HepG2 (cell line): Measurements from ENCODE around the gene HOXC10. TPM values are rescaled to one million over a fixed set of nuclear protein-coding genes. Genes with fewer than 3 reads are reported as not detected.

ENCODE experiments used
- CBX2 ChIP-seq, 2 experiments: fragments of 200-600 bp in 1 of 2; sonication (generic); formaldehyde crosslinking in 1 of 2; IDR thresholded peaks; 2 replicates each; pipeline versions ENCODE4 v1.7.0 to v1.8.1; 2018 to 2022; ENCODE audit warnings: low read depth in 2 of 2, low read length in 1 of 2, mild to moderate bottlenecking in 1 of 2, missing genetic modification reagents in 1 of 2
- DDIT3 ChIP-seq: sonication (generic); formaldehyde crosslinking; IDR thresholded peaks from 2 replicates; pipeline ENCODE4 v1.4.0; 2020; ENCODE audit warnings: mild to moderate bottlenecking, missing genetic modification reagents
- DZIP1 ChIP-seq: sonication (generic); formaldehyde crosslinking; IDR thresholded peaks from 2 replicates; pipeline ENCODE4 v1.5.0; 2020; ENCODE audit warnings: mild to moderate bottlenecking, missing genetic modification reagents
- FOXA3 ChIP-seq: IDR thresholded peaks from 2 replicates; pipeline ENCODE4 v1.6.1; 2016; ENCODE audit warnings: missing genetic modification reagents, missing compliant biosample characterization
- HDAC1 ChIP-seq: sonication (generic); formaldehyde crosslinking; IDR thresholded peaks from 2 replicates; pipeline ENCODE4 v1.5.1; 2020; ENCODE audit warnings: mild to moderate bottlenecking, missing genetic modification reagents
- MED1 ChIP-seq: sonication (generic); formaldehyde crosslinking; IDR thresholded peaks from 2 replicates; pipeline ENCODE4 v1.4.0; 2020; ENCODE audit warnings: missing genetic modification reagents
- MTA1 ChIP-seq: sonication (generic); formaldehyde crosslinking; IDR thresholded peaks from 2 replicates; pipeline ENCODE4 v1.4.0; 2020; ENCODE audit warnings: missing genetic modification reagents, mild to moderate bottlenecking, borderline replicate concordance
- NFKBIZ ChIP-seq: IDR thresholded peaks from 2 replicates; pipeline ENCODE4 v1.6.1; 2018; ENCODE audit warnings: missing genetic modification reagents, missing compliant biosample characterization
- RBFOX2 ChIP-seq: fragments of 200-400 bp; formaldehyde crosslinking; IDR thresholded peaks from 2 replicates; pipeline ENCODE4 v1.6.1; 2017; ENCODE audit warnings: low read depth, mild to moderate bottlenecking, low read length
- RBM39 ChIP-seq: fragments of 200-400 bp; formaldehyde crosslinking; IDR thresholded peaks from one replicate; pipeline ENCODE4 v1.6.1; 2018; ENCODE audit warnings: antibody characterized with exemption, mild to moderate bottlenecking, low read depth, low read length; ENCODE audit not compliant: poor library complexity, severe bottlenecking
- SAP130 ChIP-seq: IDR thresholded peaks from 2 replicates; pipeline ENCODE4 v1.6.1; 2016; ENCODE audit warnings: low read depth
- TBX2 ChIP-seq: sonication (generic); formaldehyde crosslinking; IDR thresholded peaks from 2 replicates; pipeline ENCODE4 v1.5.0; 2020; ENCODE audit warnings: missing genetic modification reagents, mild to moderate bottlenecking, borderline replicate concordance
- ZNF263 ChIP-seq: sonication (generic); formaldehyde crosslinking; IDR thresholded peaks from 2 replicates; pipeline ENCODE4 v1.4.0; 2020; ENCODE audit warnings: missing genetic modification reagents
- ZNF496 ChIP-seq: sonication (generic); formaldehyde crosslinking; IDR thresholded peaks from 2 replicates; pipeline ENCODE4 v1.8.1; 2023; ENCODE audit warnings: mild to moderate bottlenecking, moderate library complexity, missing genetic modification reagents; ENCODE audit not compliant: insufficient replicate concordance
- ZNF501 ChIP-seq: sonication (generic); formaldehyde crosslinking; IDR thresholded peaks from 2 replicates; pipeline ENCODE4 v1.5.1; 2020; ENCODE audit warnings: mild to moderate bottlenecking, moderate library complexity, missing genetic modification reagents
- ZNF75D ChIP-seq: sonication (generic); formaldehyde crosslinking; IDR thresholded peaks from 2 replicates; pipeline ENCODE4 v1.8.1; 2023; ENCODE audit warnings: missing genetic modification reagents, mild to moderate bottlenecking, borderline replicate concordance
- ZNF768 ChIP-seq: sonication (generic); formaldehyde crosslinking; IDR thresholded peaks from 2 replicates; pipeline ENCODE4 v1.4.0; 2020; ENCODE audit warnings: missing genetic modification reagents
- ZNF777 ChIP-seq: sonication (generic); formaldehyde crosslinking; IDR thresholded peaks from 2 replicates; pipeline ENCODE4 v1.4.0; 2020; ENCODE audit warnings: missing genetic modification reagents
- polyA plus RNA-seq, 8 experiments: library from polyadenylated mRNA; depleted of rRNA in 3 of 8; stranded (reverse) in 7 of 8; unstranded in 1 of 8; fragments of >200 nt; fragmentation: Illumina TruSeq in 4 of 8; extraction: Trizol in 4 of 8; gene quantifications; 2 replicates each; pipeline versions ENCODE4 v1.2.1 to v1.2.3, GENCODE V29; 2011 to 2016; ENCODE audit warnings: low read depth in 4 of 8, missing spikeins in 1 of 8, mixed read lengths in 1 of 8; ENCODE audit not compliant: insufficient read depth in 1 of 8
- total RNA-seq, 5 experiments: library from RNA; depleted of rRNA; stranded (reverse); fragments of >200 nt; fragmentation: Illumina TruSeq; extraction: Trizol; gene quantifications; 2 replicates each; pipeline ENCODE4 v1.2.3, GENCODE V29; 2016; ENCODE audit warnings: low read depth in 1 of 5
- TF ChIP-seq, protein P1 (sequence below): sonication (generic); formaldehyde crosslinking; IDR thresholded peaks from 2 replicates; pipeline ENCODE4 v1.8.0; 2022; ENCODE audit warnings: mild to moderate bottlenecking, missing genetic modification reagents, borderline replicate concordance
- TF ChIP-seq, protein P2 (sequence below): IDR thresholded peaks from 2 replicates; pipeline ENCODE4 v1.6.1; 2012; ENCODE audit warnings: inconsistent platforms
- TF ChIP-seq, protein P3 (sequence below): sonication (generic); formaldehyde crosslinking; IDR thresholded peaks from 2 replicates; pipeline ENCODE4 v1.8.0; 2022; ENCODE audit warnings: low read depth, missing genetic modification reagents

HOXC10 gene
- total and polyA plus RNA-seq, 2 of the 13 experiments (the other 11 are each of a cell fraction or from before 2014, with no cell fraction given) = not detected

DNA sequence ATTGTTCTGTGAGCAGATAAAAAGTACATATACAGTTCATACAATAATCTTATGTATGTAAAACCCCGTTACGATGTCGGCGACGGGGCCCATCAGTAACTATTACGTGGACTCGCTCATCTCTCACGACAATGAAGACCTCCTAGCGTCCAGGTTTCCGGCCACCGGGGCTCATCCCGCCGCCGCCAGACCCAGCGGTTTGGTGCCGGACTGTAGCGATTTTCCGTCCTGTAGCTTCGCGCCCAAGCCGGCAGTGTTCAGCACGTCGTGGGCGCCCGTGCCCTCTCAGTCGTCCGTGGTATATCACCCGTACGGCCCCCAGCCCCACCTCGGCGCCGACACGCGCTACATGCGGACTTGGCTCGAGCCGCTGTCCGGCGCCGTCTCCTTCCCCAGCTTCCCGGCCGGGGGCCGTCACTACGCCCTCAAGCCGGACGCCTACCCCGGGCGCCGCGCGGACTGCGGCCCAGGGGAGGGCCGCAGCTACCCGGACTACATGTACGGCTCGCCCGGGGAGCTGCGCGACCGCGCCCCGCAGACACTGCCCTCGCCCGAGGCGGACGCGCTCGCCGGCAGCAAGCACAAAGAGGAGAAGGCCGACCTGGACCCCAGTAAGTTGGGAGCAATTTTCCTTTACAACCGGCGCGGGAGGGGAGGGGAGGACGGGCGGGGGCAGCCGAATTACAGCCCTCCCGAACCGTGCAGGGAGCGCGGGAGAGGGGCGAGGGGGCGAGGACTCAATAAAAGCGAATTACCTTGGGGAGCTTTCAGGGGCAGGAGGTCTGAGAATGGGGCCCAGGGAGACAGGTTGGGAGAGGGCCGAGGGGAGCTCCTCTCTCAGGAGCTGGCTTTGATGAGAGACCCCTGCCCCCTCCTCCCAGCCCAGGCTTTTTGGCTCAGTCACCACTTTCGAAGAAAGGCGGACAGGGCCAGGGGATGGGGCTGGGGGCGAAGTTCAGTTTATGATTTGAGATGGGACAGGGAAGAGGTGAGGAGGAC is 15.5 kb downstream of the HOXC10 start, which contains the start of gene HOXC9 (continued):
- TF ChIP-seq DZIP1 (CRISPR knock-in tag) (no peak), ZNF263 (CRISPR knock-in tag) (0 out of 2 replicates have a peak, but pooled peaks have one; percentile 22), MED1 (CRISPR knock-in tag) (0 out of 2 replicates have a peak, but pooled peaks have one; percentile 20), HDAC1 (CRISPR knock-in tag) (peak; percentile 35; the same call in 1 of the 2 replicates), ZNF496 (CRISPR knock-in tag) (no peak), MTA1 (peak; percentile 47; the same call in 1 of the 2 replicates), ZNF777 (CRISPR knock-in tag) (peak; percentile 77), RBM39 (no peak), ZNF501 (CRISPR knock-in tag) (peak; percentile 35; the same call in 1 of the 2 replicates), ZNF768 (CRISPR knock-in tag) (peak; percentile 24; the same call in 1 of the 2 replicates), TBX2 (peak; percentile 28; the same call in 1 of the 2 replicates), DDIT3 (no peak), FOXA3 (CRISPR knock-in tag) (no peak), SAP130 (no peak), CBX2 (IDR thresholded peaks at IDR 0.05; ENCODE audit: low read depth, low read length) (0 out of 2 replicates have a peak, but pooled peaks have one; percentile 52), CBX2 (CRISPR knock-in tag; IDR thresholded peaks at IDR 0.05; ENCODE audit: low read depth) (peak; percentile 93), NFKBIZ (CRISPR knock-in tag) (no peak), ZNF75D (CRISPR knock-in tag) (no peak), RBFOX2 (peak; percentile 59)
- TF ChIP-seq, protein P1, sequence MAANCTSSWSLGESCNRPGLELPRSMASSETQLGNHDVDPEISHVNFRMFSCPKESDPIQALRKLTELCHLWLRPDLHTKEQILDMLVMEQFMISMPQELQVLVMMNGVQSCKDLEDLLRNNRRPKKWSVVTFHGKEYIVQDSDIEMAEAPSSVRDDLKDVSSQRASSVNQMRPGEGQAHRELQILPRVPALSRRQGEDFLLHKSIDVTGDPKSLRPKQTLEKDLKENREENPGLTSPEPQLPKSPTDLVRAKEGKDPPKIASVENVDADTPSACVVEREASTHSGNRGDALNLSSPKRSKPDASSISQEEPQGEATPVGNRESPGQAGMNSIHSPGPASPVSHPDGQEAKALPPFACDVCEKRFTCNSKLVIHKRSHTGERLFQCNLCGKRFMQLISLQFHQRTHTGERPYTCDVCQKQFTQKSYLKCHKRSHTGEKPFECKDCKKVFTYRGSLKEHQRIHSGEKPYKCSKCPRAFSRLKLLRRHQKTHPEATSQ = no peak
- TF ChIP-seq, protein P2, sequence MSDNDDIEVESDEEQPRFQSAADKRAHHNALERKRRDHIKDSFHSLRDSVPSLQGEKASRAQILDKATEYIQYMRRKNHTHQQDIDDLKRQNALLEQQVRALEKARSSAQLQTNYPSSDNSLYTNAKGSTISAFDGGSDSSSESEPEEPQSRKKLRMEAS = peak; percentile 65; the same call in 1 of the 2 replicates
- TF ChIP-seq, protein P3, sequence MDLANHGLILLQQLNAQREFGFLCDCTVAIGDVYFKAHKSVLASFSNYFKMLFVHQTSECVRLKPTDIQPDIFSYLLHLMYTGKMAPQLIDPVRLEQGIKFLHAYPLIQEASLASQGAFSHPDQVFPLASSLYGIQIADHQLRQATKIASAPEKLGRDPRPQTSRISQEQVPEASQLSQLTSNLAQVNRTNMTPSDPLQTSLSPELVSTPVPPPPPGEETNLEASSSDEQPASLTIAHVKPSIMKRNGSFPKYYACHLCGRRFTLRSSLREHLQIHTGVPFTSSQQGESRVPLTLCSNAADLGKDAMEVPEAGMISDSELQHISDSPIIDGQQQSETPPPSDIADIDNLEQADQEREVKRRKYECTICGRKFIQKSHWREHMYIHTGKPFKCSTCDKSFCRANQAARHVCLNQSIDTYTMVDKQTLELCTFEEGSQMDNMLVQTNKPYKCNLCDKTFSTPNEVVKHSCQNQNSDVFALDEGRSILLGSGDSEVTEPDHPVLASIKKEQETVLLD (CRISPR knock-in tag) = 0 out of 2 replicates have a peak, but pooled peaks have one; percentile 20
